Stomach (tissue), 9 donors: ENCODE data around the gene LAMB3. TPM values are rescaled to one million over a fixed set of nuclear protein-coding genes. Genes with fewer than 3 reads are reported as not detected.

Source experiments
- DNase-seq, 2 donors: peaks; one replicate each; pipeline versions ENCODE4 v3.0.0 to v3.0.0-alpha.2; 2013 to 2019
- H3K27ac ChIP-seq, 5 donors: fragments of 200-600 bp in 4 of 5; sonication (generic) in 4 of 5; one replicate each; pipeline ENCODE4 v1.5.1; 2013 to 2019; ENCODE audit warnings: mild to moderate bottlenecking in 1 of 5, moderate library complexity in 1 of 5
- H3K27me3 ChIP-seq, 3 donors: fragments of 200-600 bp; sonication (generic); one replicate each; pipeline ENCODE4 v1.5.1; 2017 to 2019; ENCODE audit warnings: mixed run types in 1 of 3
- H3K36me3 ChIP-seq, 4 donors: fragments of 200-600 bp; sonication (generic); 1 replicate in 3 of 4; 2 replicates in 1 of 4; pipeline ENCODE4 v1.5.1; 2016 to 2019
- H3K4me1 ChIP-seq, 4 donors: fragments of 200-600 bp; sonication (generic); one replicate each; pipeline ENCODE4 v1.5.1; 2016 to 2019
- H3K4me3 ChIP-seq, 4 donors: fragments of 200-600 bp; sonication (generic) in 3 of 4; one replicate each; pipeline ENCODE4 v1.5.1; 2016 to 2019; ENCODE audit warnings: mild to moderate bottlenecking in 1 of 4
- H3K9me3 ChIP-seq, 4 donors: fragments of 200-600 bp; sonication (generic); one replicate each; pipeline ENCODE4 v1.5.1; 2016 to 2019
- EP300 ChIP-seq: sonication (generic); formaldehyde crosslinking; IDR thresholded peaks from one replicate; pipeline ENCODE4 v1.6.1; 2017; ENCODE audit warnings: antibody characterized with exemption
- POLR2A ChIP-seq, 4 donors: fragments of 450-650 bp; IDR thresholded peaks; one replicate each; pipeline ENCODE4 v1.6.1; 2016; ENCODE audit warnings: antibody characterized with exemption in 4 of 4, control low read depth in 2 of 4, mild to moderate bottlenecking in 1 of 4, moderate library complexity in 1 of 4
- POLR2AphosphoS5 ChIP-seq, 3 donors: sonication (generic); formaldehyde crosslinking; IDR thresholded peaks; one replicate each; pipeline ENCODE4 v1.6.1; 2016; ENCODE audit warnings: antibody characterized with exemption in 3 of 3
- WGBS, 5 donors: extraction: QIAGEN DNeasy Blood & Tissue Kit in 3 of 5; methylation state at CpG; one replicate each; pipeline versions ENCODE4 v1.1.5 to v1.1.7; 2013 to 2018; 5-methylcytosine and 5-hydroxymethylcytosine counted together
- intact Hi-C: fragments of 100-400 bp; cut with DNase I; formaldehyde crosslinking; loops from one replicate; pipeline ENCODE4 v1.15.1; 2023; ENCODE audit warnings: low total_unique reads
- polyA plus RNA-seq, 3 donors: library from polyadenylated mRNA; stranded (reverse); fragments of 200-250 nt; gene quantifications; one replicate each; pipeline ENCODE4 v1.2.3, GENCODE V29; 2013
- total RNA-seq, 5 donors: library from RNA; depleted of rRNA; stranded (reverse); fragments of >200 nt; gene quantifications; one replicate each; pipeline versions ENCODE4 v1.1.0 to v1.2.3, GENCODE V29; 2014 to 2016
- TF ChIP-seq, protein P1 (sequence below), 7 experiments: fragments of 450-650 bp in 4 of 7; fragments of 200-600 bp in 3 of 7; sonication (generic) in 3 of 7; IDR thresholded peaks; one replicate each; pipeline ENCODE4 v1.5.1; 2016 to 2019; ENCODE audit warnings: antibody characterized with exemption in 7 of 7, control low read depth in 2 of 7, mild to moderate bottlenecking in 1 of 7
- donor health status: healthy with polysubstance abuse.
- donor health status: Bipolar disorder and iron deficiency.
- donor health status: healthy.

The LAMB3 gene
- total and polyA plus RNA-seq, 8 donors, result 12.8 to 105 (median 49.8) TPM

- Histone ChIP-seq H3K27ac (no peak overlapping the region), H3K36me3 (peaks cover 0 to 16% (median 4%) of the 10 kb centered on the region in 4 donors), H3K4me3 (no peak overlapping the region), H3K27me3 (no peaks in the 10 kb centered on the region), H3K9me3 (no peaks in the 10 kb centered on the region), H3K4me1 (peaks cover 0 to 5% (median 0%) of the 10 kb centered on the region in 4 donors)
- intact Hi-C loops, result no loop called here
- no peak for DNase-seq
- no peak for TF ChIP-seq EP300
- TF ChIP-seq, protein P1, sequence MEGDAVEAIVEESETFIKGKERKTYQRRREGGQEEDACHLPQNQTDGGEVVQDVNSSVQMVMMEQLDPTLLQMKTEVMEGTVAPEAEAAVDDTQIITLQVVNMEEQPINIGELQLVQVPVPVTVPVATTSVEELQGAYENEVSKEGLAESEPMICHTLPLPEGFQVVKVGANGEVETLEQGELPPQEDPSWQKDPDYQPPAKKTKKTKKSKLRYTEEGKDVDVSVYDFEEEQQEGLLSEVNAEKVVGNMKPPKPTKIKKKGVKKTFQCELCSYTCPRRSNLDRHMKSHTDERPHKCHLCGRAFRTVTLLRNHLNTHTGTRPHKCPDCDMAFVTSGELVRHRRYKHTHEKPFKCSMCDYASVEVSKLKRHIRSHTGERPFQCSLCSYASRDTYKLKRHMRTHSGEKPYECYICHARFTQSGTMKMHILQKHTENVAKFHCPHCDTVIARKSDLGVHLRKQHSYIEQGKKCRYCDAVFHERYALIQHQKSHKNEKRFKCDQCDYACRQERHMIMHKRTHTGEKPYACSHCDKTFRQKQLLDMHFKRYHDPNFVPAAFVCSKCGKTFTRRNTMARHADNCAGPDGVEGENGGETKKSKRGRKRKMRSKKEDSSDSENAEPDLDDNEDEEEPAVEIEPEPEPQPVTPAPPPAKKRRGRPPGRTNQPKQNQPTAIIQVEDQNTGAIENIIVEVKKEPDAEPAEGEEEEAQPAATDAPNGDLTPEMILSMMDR (IDR thresholded peaks at IDR 0.05), result no peak
- TF ChIP-seq POLR2AphosphoS5 (IDR thresholded peaks at IDR 0.05), result no peak
- TF ChIP-seq POLR2A (IDR thresholded peaks at IDR 0.05), result no peak
- 78 to 90% (median 89%) methylated on average over 8 of the region's 8 CpGs for WGBS, 5 donors
Measured at GRCh38 chr1:209609791-209610630, 42.2 kb downstream of the LAMB3 start.

DNA sequence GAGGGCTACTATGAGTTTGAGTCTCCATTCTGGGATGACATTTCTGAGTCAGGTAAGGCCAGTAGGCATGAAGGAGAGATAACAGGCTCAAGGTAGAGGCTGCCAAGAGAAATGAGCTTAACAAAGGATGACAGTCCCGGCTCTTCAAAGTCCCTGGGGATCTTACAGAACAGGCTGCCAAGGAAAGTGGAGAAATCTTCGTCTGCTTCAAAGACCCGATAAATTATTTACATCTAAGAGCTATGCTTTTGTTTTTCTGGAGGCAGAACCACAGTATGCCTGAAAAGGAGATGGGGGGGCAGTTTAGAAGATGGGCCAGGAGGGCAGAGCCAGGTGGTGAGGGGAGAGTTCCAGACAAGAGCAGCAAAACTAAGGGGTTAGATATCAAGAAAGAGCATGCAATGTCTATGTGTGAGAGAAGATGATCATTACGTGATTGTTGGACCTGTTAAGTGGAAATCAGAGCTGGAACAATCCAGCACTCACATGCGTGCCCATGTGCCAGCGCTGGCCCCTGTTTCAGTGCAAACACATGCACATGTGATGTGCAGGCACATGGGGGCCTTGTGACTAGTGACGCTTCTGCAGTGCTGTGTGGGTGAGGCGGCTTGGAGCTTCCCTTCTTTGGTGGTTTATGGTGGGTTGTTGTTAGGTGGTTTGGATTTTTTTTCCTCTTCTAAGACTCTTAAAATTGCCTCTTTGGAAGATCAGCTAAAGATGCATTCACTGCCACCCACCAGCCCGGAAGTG, 43.0 kb downstream of the LAMB3 start:
- Histone ChIP-seq H3K27me3 (no peaks in the 10 kb centered on the region), H3K36me3 (peaks cover 0 to 9% (median under 1%) of the 10 kb centered on the region in 4 donors), H3K27ac (no peak overlapping the region), H3K4me1 (peaks cover 0 to 5% (median 0%) of the 10 kb centered on the region in 4 donors), H3K9me3 (no peaks in the 10 kb centered on the region), H3K4me3 (no peak overlapping the region)
- intact Hi-C loops, result no loop called here
- DNase-seq, result no peak
- no peak for TF ChIP-seq POLR2A (IDR thresholded peaks at IDR 0.05)
- TF ChIP-seq, protein P1 (IDR thresholded peaks at IDR 0.05), result no peak
- no peak for TF ChIP-seq EP300
- no peak for TF ChIP-seq POLR2AphosphoS5 (IDR thresholded peaks at IDR 0.05)
- WGBS, 5 donors, result 84 to 92% (median 88%) methylated on average over 9 of the region's 9 CpGs

DNA sequence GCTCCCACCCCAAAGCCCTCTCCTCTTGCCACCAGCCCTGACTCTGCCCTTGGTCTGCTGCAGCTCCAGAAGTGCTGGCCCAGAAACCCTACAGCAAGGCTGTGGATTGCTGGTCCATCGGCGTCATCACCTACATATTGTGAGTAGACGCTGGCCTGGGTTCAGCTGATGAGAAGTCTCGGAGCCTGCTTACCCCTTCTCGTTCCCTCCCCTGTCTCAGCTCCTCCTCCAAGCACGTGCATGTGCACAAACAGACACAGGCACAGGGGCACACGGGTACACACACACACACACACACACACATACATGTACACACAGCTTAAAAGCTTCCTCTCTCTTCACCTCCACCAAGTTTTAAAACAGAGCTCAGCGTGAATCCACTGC, 44.4 kb downstream of the LAMB3 start:
- intact Hi-C loops, result no loop called here
- TF ChIP-seq, protein P1 (IDR thresholded peaks at IDR 0.05), result no peak
- TF ChIP-seq EP300 (no peak), POLR2A (IDR thresholded peaks at IDR 0.05) (no peak), POLR2AphosphoS5 (IDR thresholded peaks at IDR 0.05) (no peak)
- WGBS, 5 donors, result 71 to 86% (median 77%) methylated on average over 8 of the region's 8 CpGs
- no peaks in the 10 kb centered on the region for H3K27me3 ChIP-seq
- H3K27ac ChIP-seq, result no peak overlapping the region
- H3K4me3 ChIP-seq, result no peak overlapping the region
- DNase-seq, result no peak
- no peaks in the 10 kb centered on the region for H3K36me3 ChIP-seq
- peaks cover 0 to 5% (median 0%) of the 10 kb centered on the region in 4 donors for H3K4me1 ChIP-seq
- no peaks in the 10 kb centered on the region for H3K9me3 ChIP-seq

GRCh38 chr1:209607102-209607794, 45.0 kb downstream of the LAMB3 start:
- peaks cover 0 to 5% (median 0%) of the 10 kb centered on the region in 4 donors for H3K4me1 ChIP-seq
- no peak overlapping the region for H3K27ac ChIP-seq
- no peaks in the 10 kb centered on the region for H3K27me3 ChIP-seq
- no peak for DNase-seq
- WGBS, 5 donors, result 69 to 77% (median 71%) methylated on average over 1 of the region's 1 CpG
- no peaks in the 10 kb centered on the region for H3K36me3 ChIP-seq
- intact Hi-C loops, result no loop called here
- no peak overlapping the region for H3K4me3 ChIP-seq
- TF ChIP-seq POLR2A (IDR thresholded peaks at IDR 0.05), result no peak
- H3K9me3 ChIP-seq, result no peaks in the 10 kb centered on the region
